Measurements from ENCODE around the gene LPAR4. TPM values are rescaled to one million over a fixed set of nuclear protein-coding genes. Genes with fewer than 3 reads are reported as not detected.

LPAR4 gene, protein sequence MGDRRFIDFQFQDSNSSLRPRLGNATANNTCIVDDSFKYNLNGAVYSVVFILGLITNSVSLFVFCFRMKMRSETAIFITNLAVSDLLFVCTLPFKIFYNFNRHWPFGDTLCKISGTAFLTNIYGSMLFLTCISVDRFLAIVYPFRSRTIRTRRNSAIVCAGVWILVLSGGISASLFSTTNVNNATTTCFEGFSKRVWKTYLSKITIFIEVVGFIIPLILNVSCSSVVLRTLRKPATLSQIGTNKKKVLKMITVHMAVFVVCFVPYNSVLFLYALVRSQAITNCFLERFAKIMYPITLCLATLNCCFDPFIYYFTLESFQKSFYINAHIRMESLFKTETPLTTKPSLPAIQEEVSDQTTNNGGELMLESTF
- total RNA-seq (2012; rRNA removed) (0.28 TPM in 1 of 2 replicates, not detected in the other), polyA plus RNA-seq (2012; rRNA removed) (not detected in 2 replicates), Bru-seq, nascent RNA (not detected), BruChase-seq, experiment 1, labeled RNA remaining after a 6-hour chase (not detected), BruChase-seq, experiment 2, labeled RNA remaining after a 2-hour chase (not detected)
- polyA plus RNA-seq (2012; cell fraction: cytosol; rRNA removed) = not detected in 2 replicates
- polyA plus RNA-seq (2012; cell fraction: nucleus; rRNA removed; ENCODE audit: low replicate concordance) = 0.03 TPM in 1 of 2 replicates, not detected in the other
- long read RNA-seq = 0 reads

GRCh38 chrX:78747489-78747888 is at the start of gene LPAR4:
Gene LPAR4 (plus strand): TSS chrX:78747720. CDS start chrX:78754870, 7,150 bp downstream.
- Histone ChIP-seq H3K27me3 (ENCODE audit: control insufficient read depth, insufficient read depth, low read length) (no peaks in the 10 kb centered on the region), H4K8ac (ENCODE audit: low read depth in 2 of 2, low read length in 2 of 2) (no peak within 1 kb of the TSS), H3K9me3 (ENCODE audit: control insufficient read depth, insufficient read depth, low read length) (no peaks in the 10 kb centered on the region), H4K20me1 (ENCODE audit: insufficient read depth, low read length) (no peaks in the 10 kb centered on the region), H2AK5ac (ENCODE audit: low read depth, low read length) (no peak within 1 kb of the TSS), H3K4ac (ENCODE audit: low read depth, low read length) (no peak within 1 kb of the TSS), H4K5ac (ENCODE audit: low read depth, low read length) (no peak within 1 kb of the TSS), H3K56ac (ENCODE audit: extremely low read depth, insufficient read depth, low read length) (no peak within 1 kb of the TSS), H3K27ac (ENCODE audit: insufficient read depth, low read length) (no peak within 1 kb of the TSS), H3K4me1 (ENCODE audit: control insufficient read depth, insufficient read depth, low read length) (no peaks in the 10 kb centered on the region), H3K4me3 (ENCODE audit: insufficient read depth, low read depth, low read length) (peak within 1 kb of the TSS; percentile 42), H4K91ac (ENCODE audit: insufficient read depth, low read depth, low read length) (no peak within 1 kb of the TSS), H3K14ac (replicated peaks; ENCODE audit: low read depth, low read length) (no peak within 1 kb of the TSS), H3K9me1 (ENCODE audit: insufficient read depth, low read length) (no peaks in the 10 kb centered on the region), H2AFZ (replicated peaks; ENCODE audit: low read length, poor library complexity) (peak within 1 kb of the TSS; percentile 15), H3K9ac (ENCODE audit: low read depth, low read length) (no peak within 1 kb of the TSS), H2BK5ac (ENCODE audit: low read depth, low read length, poor library complexity, severe bottlenecking) (no peak within 1 kb of the TSS), H3K23ac (ENCODE audit: low read depth, low read length) (no peak within 1 kb of the TSS), H2BK120ac (ENCODE audit: low read depth, low read length) (no peak within 1 kb of the TSS), H3K79me1 (ENCODE audit: low read depth in 1 of 2, low read length in 2 of 2) (no peaks in the 10 kb centered on the region), H3K18ac (ENCODE audit: low read depth, low read length) (no peak within 1 kb of the TSS), H3K4me2 (ENCODE audit: low read depth, low read length) (peak within 1 kb of the TSS; percentile 53), H3K36me3 (ENCODE audit: control insufficient read depth, insufficient read depth, low read length) (no peaks in the 10 kb centered on the region), H2BK20ac (ENCODE audit: low read depth, low read length) (no peak within 1 kb of the TSS), H2BK15ac (ENCODE audit: low read depth, low read length) (no peak within 1 kb of the TSS), H2AK9ac (replicated peaks; ENCODE audit: low read depth, low read length, poor library complexity) (no peak within 1 kb of the TSS)
- ChIA-PET CTCF (no interaction called here), POLR2A (ENCODE audit: unreplicated experiment) (no interaction called here)
- BruUV-seq (replicated peaks) = no TSS peak
- WGBS, 2 experiments (ENCODE audit: extremely low coverage in 2 of 2, insufficient read length in 1 of 2) = no CpG with 5 or more reads among the region's 9 CpGs
- no peak for DNase-seq
- in situ Hi-C loops (cut with MboI; ENCODE audit: low sequenced_read_pairs) = no loop called here
- intact Hi-C loops (cut with micrococcal nuclease) = no loop called here
- dilution Hi-C loops (cut with HindIII; ENCODE audit: low sequenced_read_pairs, unreplicated experiment) = no loop called here
- no peak; the same call in 1 of the 2 replicates for ATAC-seq (ENCODE audit: low read depth)
- no peak for TF ChIP-seq RAD21 (IDR thresholded peaks at IDR 0.05; ENCODE audit: low read length)
- TF ChIP-seq FOS (IDR thresholded peaks at IDR 0.05; ENCODE audit: low read depth, low read length) = no peak
- no peak for TF ChIP-seq POLR2A (IDR thresholded peaks at IDR 0.05; ENCODE audit: low read depth, low read length)
- no peak for TF ChIP-seq RCOR1 (IDR thresholded peaks at IDR 0.05; ENCODE audit: insufficient replicate concordance, low read length)
- TF ChIP-seq MAZ (IDR thresholded peaks at IDR 0.05; ENCODE audit: borderline replicate concordance, low read depth, low read length) = no peak
- TF ChIP-seq SMC3 (IDR thresholded peaks at IDR 0.05; ENCODE audit: low read depth, low read length) = no peak
- no peak for TF ChIP-seq CEBPB (IDR thresholded peaks at IDR 0.05; ENCODE audit: low read depth, low read length)
- TF ChIP-seq, protein P1, sequence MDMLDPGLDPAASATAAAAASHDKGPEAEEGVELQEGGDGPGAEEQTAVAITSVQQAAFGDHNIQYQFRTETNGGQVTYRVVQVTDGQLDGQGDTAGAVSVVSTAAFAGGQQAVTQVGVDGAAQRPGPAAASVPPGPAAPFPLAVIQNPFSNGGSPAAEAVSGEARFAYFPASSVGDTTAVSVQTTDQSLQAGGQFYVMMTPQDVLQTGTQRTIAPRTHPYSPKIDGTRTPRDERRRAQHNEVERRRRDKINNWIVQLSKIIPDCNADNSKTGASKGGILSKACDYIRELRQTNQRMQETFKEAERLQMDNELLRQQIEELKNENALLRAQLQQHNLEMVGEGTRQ (IDR thresholded peaks at IDR 0.05; ENCODE audit: low read depth, low read length) = no peak
- no peak for TF ChIP-seq RFX5 (IDR thresholded peaks at IDR 0.05; ENCODE audit: low read depth, low read length)
- no peak for TF ChIP-seq MXI1 (IDR thresholded peaks at IDR 0.05; ENCODE audit: borderline replicate concordance, low read depth, low read length)
- no peak for TF ChIP-seq CHD1 (IDR thresholded peaks at IDR 0.05; ENCODE audit: low read depth, low read length)
- no peak for TF ChIP-seq MAFK (IDR thresholded peaks at IDR 0.05; ENCODE audit: low read depth, low read length)
- no peak for TF ChIP-seq CTCF (conservative IDR thresholded peaks at IDR 0.05; ENCODE audit: low read depth, low read length)

Measured in IMR-90 (cell line).